Stimulated activated CD4-positive, alpha-beta T cell treated with anti-CD3 and anti-CD28 coated beads, TNF-alpha, amount 100 ng/mL, for 24 hours (primary cell): ENCODE results near the gene ZBTB20.
"Not testable (repeated sequence)": the region's sequence is repeated elsewhere in the genome, so short reads cannot be mapped to it uniquely, and the experiment has no call there.

Experiments
- DNase-seq, 3 experiments: peaks; one replicate each; pipeline ENCODE4 v3.0.0-alpha.2; 2020; ENCODE audit warnings: low read depth in 3 of 3

Gene ZBTB20

GRCh38 chr3:115147329-115148141, 447 bp upstream of the ZBTB20 start:
- DNase-seq = peak; percentile 90 to 98 (median 92)

- peak; percentile 18 to 37 (median 19) for DNase-seq
These were observed 1.1 kb downstream of the ZBTB20 start for GRCh38 chr3:115146032-115146417.

GRCh38 chr3:115141033-115141757, 5.9 kb downstream of the ZBTB20 start:
- DNase-seq = no peak

- no peak for DNase-seq
These were observed 8.0 kb downstream of the ZBTB20 start for GRCh38 chr3:115139072-115139471.

GRCh38 chr3:115134648-115135347, 12.3 kb downstream of the ZBTB20 start:
- DNase-seq = no peak

- no peak for DNase-seq
These were observed 19.9 kb downstream of the ZBTB20 start for GRCh38 chr3:115127208-115127607.

- DNase-seq = no peak
These were observed 26.5 kb downstream of the ZBTB20 start for GRCh38 chr3:115120597-115120996.

GRCh38 chr3:115113367-115113766, 33.7 kb downstream of the ZBTB20 start:
- DNase-seq = no peak

GRCh38 chr3:115111632-115112031, 35.5 kb downstream of the ZBTB20 start:
- DNase-seq = no peak

GRCh38 chr3:115110830-115111229, 36.3 kb downstream of the ZBTB20 start:
- no peak for DNase-seq

- not testable (repeated sequence) for DNase-seq
These were observed 37.0 kb downstream of the ZBTB20 start for GRCh38 chr3:115110066-115110465.

GRCh38 chr3:115108614-115109013, 38.5 kb downstream of the ZBTB20 start:
- DNase-seq = no peak

- DNase-seq = no peak
These were observed 45.0 kb downstream of the ZBTB20 start for GRCh38 chr3:115102046-115102445.

GRCh38 chr3:115100806-115101205, 46.3 kb downstream of the ZBTB20 start:
- DNase-seq = no peak

GRCh38 chr3:115099986-115100571, 47.0 kb downstream of the ZBTB20 start:
- no peak for DNase-seq

- no peak for DNase-seq
These were observed 47.7 kb downstream of the ZBTB20 start for GRCh38 chr3:115099134-115099985.

- DNase-seq = no peak
These were observed 48.6 kb downstream of the ZBTB20 start for GRCh38 chr3:115098354-115099073.

GRCh38 chr3:115095236-115095635, 51.9 kb downstream of the ZBTB20 start:
- no peak for DNase-seq

GRCh38 chr3:115092220-115092791, 54.8 kb downstream of the ZBTB20 start:
- peak; percentile 9 to 46 (median 29) for DNase-seq

- no peak for DNase-seq
These were observed 56.4 kb downstream of the ZBTB20 start for GRCh38 chr3:115090712-115091111.
